Small intestine (tissue), 7 donors: Measurements from ENCODE around the gene TCP11. TPM values are rescaled to one million over a fixed set of nuclear protein-coding genes. Genes with fewer than 3 reads are reported as not detected.

ENCODE experiments used
- DNase-seq, 2 donors: peaks; one replicate each; pipeline versions ENCODE4 v3.0.0 to v3.0.0-alpha.2; 2013
- FAIRE-seq: peaks from 2 replicates; lab custom pipeline; 2012; peaks lifted over from hg19 to GRCh38; lab: Jason Lieb, UNC
- H3K27ac ChIP-seq, 3 donors: one replicate each; pipeline ENCODE4 v1.5.1; 2013; ENCODE audit warnings: low read length in 2 of 3, mild to moderate bottlenecking in 2 of 3, control low read depth in 1 of 3, inconsistent platforms in 1 of 3, low read depth in 1 of 3, moderate library complexity in 1 of 3
- H3K27me3 ChIP-seq, 3 donors: one replicate each; pipeline ENCODE4 v1.6.1; 2013; ENCODE audit warnings: low read length in 3 of 3, inconsistent platforms in 1 of 3; ENCODE audit not compliant: control insufficient read depth in 3 of 3, insufficient read depth in 3 of 3
- H3K36me3 ChIP-seq, 3 donors: one replicate each; pipeline ENCODE4 v1.6.1; 2013; ENCODE audit warnings: low read length in 3 of 3, inconsistent platforms in 1 of 3, low read depth in 1 of 3, mild to moderate bottlenecking in 1 of 3, moderate library complexity in 1 of 3; ENCODE audit not compliant: control insufficient read depth in 3 of 3, insufficient read depth in 2 of 3
- H3K4me1 ChIP-seq, 3 donors: one replicate each; pipeline ENCODE4 v1.6.1; 2013; ENCODE audit warnings: low read length in 2 of 3, inconsistent platforms in 1 of 3, low read depth in 1 of 3, mild to moderate bottlenecking in 1 of 3, moderate library complexity in 1 of 3; ENCODE audit not compliant: control insufficient read depth in 3 of 3, insufficient read depth in 2 of 3
- H3K4me3 ChIP-seq, 3 donors: one replicate each; pipeline ENCODE4 v1.5.1; 2013; ENCODE audit warnings: low read length in 3 of 3, control low read depth in 1 of 3, inconsistent platforms in 1 of 3, low read depth in 1 of 3, mild to moderate bottlenecking in 1 of 3, moderate library complexity in 1 of 3
- H3K9me3 ChIP-seq, 2 donors: one replicate each; pipeline ENCODE4 v1.6.1; 2013; ENCODE audit warnings: low read depth in 1 of 2, low read length in 1 of 2; ENCODE audit not compliant: control insufficient read depth in 2 of 2, insufficient read depth in 1 of 2
- WGBS, 3 donors: extraction: QIAGEN DNeasy Blood & Tissue Kit; methylation state at CpG; one replicate each; pipeline ENCODE4 v1.1.7; 2013; 5-methylcytosine and 5-hydroxymethylcytosine counted together
- polyA plus RNA-seq, 4 donors: library from polyadenylated mRNA; stranded (reverse) in 3 of 4; unstranded in 1 of 4; fragments of 200-250 nt in 3 of 4; fragments of 120-200 nt in 1 of 4; gene quantifications; one replicate each; pipeline versions ENCODE4 v1.2.1 to v1.2.3, GENCODE V29; 2013
- donor health status: healthy with polysubstance abuse.
- donor health status: control.
- donor health status: control.
- donor health status: Bipolar disorder and iron deficiency.
- donor health status: healthy.

The TCP11 gene
- polyA plus RNA-seq, 4 donors, result 0.03 TPM; not detected in 3

- H3K36me3 ChIP-seq, result no peaks in the 10 kb centered on the region
- H3K27ac ChIP-seq, result no peak overlapping the region
- no peak for DNase-seq
- no peak for FAIRE-seq
- H3K27me3 ChIP-seq, result peaks cover 0 to 4% (median 0%) of the 10 kb centered on the region in 3 donors
- no peak overlapping the region for H3K4me3 ChIP-seq
- H3K9me3 ChIP-seq, result peaks cover 0 to 8% of the 10 kb centered on the region in 2 donors
- 30 to 51% (median 40%) methylated on average over 5 of the region's 5 CpGs for WGBS, 3 donors
- peaks cover 0 to 16% (median 0%) of the 10 kb centered on the region in 3 donors for H3K4me1 ChIP-seq
Measured at GRCh38 chr6:35161776-35162607, 20.9 kb upstream of the TCP11 start.

- Histone ChIP-seq H3K4me3 (no peak overlapping the region), H3K27me3 (peaks cover 0 to 4% (median 0%) of the 10 kb centered on the region in 3 donors), H3K36me3 (no peaks in the 10 kb centered on the region), H3K27ac (no peak overlapping the region), H3K4me1 (peaks cover 0 to 14% (median 0%) of the 10 kb centered on the region in 3 donors), H3K9me3 (peaks cover 0 to 8% of the 10 kb centered on the region in 2 donors)
- DNase-seq, result no peak
- no peak for FAIRE-seq
Measured at GRCh38 chr6:35161266-35161665, 20.1 kb upstream of the TCP11 start.

GRCh38 chr6:35160642-35161041 lies 19.5 kb upstream of the TCP11 start:
- Histone ChIP-seq H3K9me3 (peaks cover 0 to 8% of the 10 kb centered on the region in 2 donors), H3K27ac (no peak overlapping the region), H3K36me3 (no peaks in the 10 kb centered on the region), H3K4me1 (peaks cover 0 to 8% (median 0%) of the 10 kb centered on the region in 3 donors), H3K27me3 (peaks cover 0 to 4% (median 0%) of the 10 kb centered on the region in 3 donors), H3K4me3 (no peak overlapping the region)
- 59 to 68% (median 62%) methylated on average over 5 of the region's 5 CpGs for WGBS, 3 donors
- no peak for FAIRE-seq
- DNase-seq, result no peak

GRCh38 chr6:35158520-35158919 lies 17.4 kb upstream of the TCP11 start:
- Histone ChIP-seq H3K27ac (no peak overlapping the region), H3K36me3 (no peaks in the 10 kb centered on the region), H3K4me3 (no peak overlapping the region), H3K9me3 (peaks cover 0 to 3% of the 10 kb centered on the region in 2 donors), H3K27me3 (peaks cover 0 to 4% (median 0%) of the 10 kb centered on the region in 3 donors), H3K4me1 (no peaks in the 10 kb centered on the region)
- FAIRE-seq (no peak), DNase-seq (no peak)

GRCh38 chr6:35154947-35155346 lies 13.8 kb upstream of the TCP11 start:
- DNase-seq (no peak), FAIRE-seq (no peak)
- Histone ChIP-seq H3K9me3 (no peaks in the 10 kb centered on the region), H3K4me1 (no peaks in the 10 kb centered on the region), H3K27me3 (no peaks in the 10 kb centered on the region), H3K4me3 (no peak overlapping the region), H3K27ac (no peak overlapping the region), H3K36me3 (no peaks in the 10 kb centered on the region)
- 86 to 94% (median 90%) methylated on average over 1 of the region's 1 CpG for WGBS, 3 donors

- 85 to 94% (median 86%) methylated on average over 2 of the region's 2 CpGs for WGBS, 3 donors
- H3K27ac ChIP-seq, result no peak overlapping the region
- H3K4me3 ChIP-seq, result no peak overlapping the region
- H3K36me3 ChIP-seq, result no peaks in the 10 kb centered on the region
- H3K27me3 ChIP-seq, result no peaks in the 10 kb centered on the region
- no peaks in the 10 kb centered on the region for H3K9me3 ChIP-seq
- FAIRE-seq, result no peak
- H3K4me1 ChIP-seq, result no peaks in the 10 kb centered on the region
- DNase-seq, result no peak
Measured at GRCh38 chr6:35154262-35154661, 13.1 kb upstream of the TCP11 start.

- Histone ChIP-seq H3K9me3 (no peaks in the 10 kb centered on the region), H3K27me3 (no peaks in the 10 kb centered on the region), H3K4me1 (peaks cover 0 to 3% (median 0%) of the 10 kb centered on the region in 3 donors), H3K36me3 (no peaks in the 10 kb centered on the region), H3K4me3 (no peak overlapping the region), H3K27ac (no peak overlapping the region)
- 30 to 48% (median 45%) methylated on average over 4 of the region's 4 CpGs for WGBS, 3 donors
- FAIRE-seq, result no peak
- DNase-seq, result no peak
Measured at GRCh38 chr6:35152067-35152707, 11.0 kb upstream of the TCP11 start.

GRCh38 chr6:35151466-35151865 lies 10.3 kb upstream of the TCP11 start:
- Histone ChIP-seq H3K27me3 (no peaks in the 10 kb centered on the region), H3K36me3 (no peaks in the 10 kb centered on the region), H3K4me3 (no peak overlapping the region), H3K4me1 (peaks cover 0 to 3% (median 0%) of the 10 kb centered on the region in 3 donors), H3K9me3 (no peaks in the 10 kb centered on the region), H3K27ac (no peak overlapping the region)
- DNase-seq (no peak), FAIRE-seq (no peak)
- 83 to 90% (median 86%) methylated on average over 2 of the region's 2 CpGs for WGBS, 3 donors
